ENCODE results near the gene UGT1A10. TPM values are rescaled to one million over a fixed set of nuclear protein-coding genes. Genes with fewer than 3 reads are reported as not detected.

Gene UGT1A10
- total and polyA plus RNA-seq, 2 donors (not counting 3 experiments of a cell fraction or from before 2014, with no cell fraction given): not detected

DNA sequence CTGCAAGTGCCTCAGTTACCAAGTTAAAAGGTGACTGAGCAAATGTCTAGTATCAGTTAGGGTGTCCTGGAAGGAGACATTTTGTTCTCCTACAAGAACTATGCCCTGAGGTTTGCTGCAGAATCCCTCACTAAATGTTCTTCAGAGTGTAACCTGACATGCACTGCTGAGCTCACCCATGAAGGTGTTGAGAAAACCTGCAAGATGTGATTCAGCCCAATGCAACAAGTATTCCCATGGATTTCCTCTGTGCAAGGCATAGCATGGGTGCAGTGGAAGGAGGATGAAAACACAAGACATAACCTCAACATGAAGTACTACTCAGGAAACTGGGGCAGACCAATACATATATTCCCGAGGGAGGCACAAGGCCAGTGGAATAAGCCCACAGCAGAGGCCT is 34.2 kb upstream of the UGT1A10 start:
- Histone ChIP-seq H3K27me3 (ENCODE audit: control insufficient read depth in 2 of 2, insufficient read depth in 2 of 2, low read length in 2 of 2) (peaks cover 3 to 4% of the 10 kb centered on the region in 2 experiments), H3K9me3 (replicated peaks; ENCODE audit: control insufficient read depth, insufficient read depth, low read length) (no peaks in the 10 kb centered on the region), H3K9ac (replicated peaks; ENCODE audit: extremely low read depth, insufficient read depth, low read length) (no peak overlapping the region), H3K27ac (ENCODE audit: insufficient read depth, low read depth, low read length) (no peak overlapping the region), H3K9me1 (replicated peaks; ENCODE audit: control insufficient read depth, extremely low read depth, insufficient read depth, low read length) (no peaks in the 10 kb centered on the region), H3K4me1 (ENCODE audit: control insufficient read depth, extremely low read depth, insufficient read depth, low read length) (no peaks in the 10 kb centered on the region), H3K4me2 (ENCODE audit: insufficient read depth, low read length) (no peak overlapping the region), H3K36me3 (ENCODE audit: control insufficient read depth in 2 of 2, extremely low read depth in 1 of 2, insufficient read depth in 2 of 2, low read length in 2 of 2) (no peaks in the 10 kb centered on the region), H2AFZ (ENCODE audit: low read depth, low read length) (no peak overlapping the region), H3K4me3 (replicated peaks in 1 of 3; ENCODE audit: insufficient read depth in 1 of 3, low read depth in 1 of 3, low read length in 3 of 3) (no peak overlapping the region), H3K79me2 (ENCODE audit: control insufficient read depth, insufficient read depth, low read length) (no peaks in the 10 kb centered on the region), H4K20me1 (replicated peaks; ENCODE audit: control insufficient read depth, extremely low read depth, insufficient read depth, low read length) (no peaks in the 10 kb centered on the region)
- dilution Hi-C loops (cut with MboI; ENCODE audit: extremely low pct_ligation_motif_present, low sequenced_read_pairs) (no loop called here), intact Hi-C loops (cut with micrococcal nuclease) (no loop called here)
- no peak for TF ChIP-seq JUN (IDR thresholded peaks at IDR 0.05; ENCODE audit: borderline replicate concordance, insufficient read depth, insufficient read length, low read depth)
- TF ChIP-seq CTCF (IDR thresholded peaks at IDR 0.05; ENCODE audit: extremely low read depth in 1 of 2, insufficient read depth in 1 of 2, low read depth in 1 of 2, low read length in 2 of 2): no peak
- no peak for TF ChIP-seq POLR2AphosphoS5 (IDR thresholded peaks at IDR 0.05; ENCODE audit: insufficient read depth, low read depth, low read length)
- TF ChIP-seq, protein P1, sequence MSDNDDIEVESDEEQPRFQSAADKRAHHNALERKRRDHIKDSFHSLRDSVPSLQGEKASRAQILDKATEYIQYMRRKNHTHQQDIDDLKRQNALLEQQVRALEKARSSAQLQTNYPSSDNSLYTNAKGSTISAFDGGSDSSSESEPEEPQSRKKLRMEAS (IDR thresholded peaks at IDR 0.05; ENCODE audit: insufficient read depth, insufficient read length): no peak
- TF ChIP-seq GATA2 (IDR thresholded peaks at IDR 0.05; ENCODE audit: insufficient read depth, insufficient read length, low read depth, low read length): no peak
- no peak for TF ChIP-seq FOS (IDR thresholded peaks at IDR 0.05; ENCODE audit: borderline replicate concordance, insufficient read depth, low read length)
- TF ChIP-seq EZH2 (IDR thresholded peaks at IDR 0.05; ENCODE audit: borderline replicate concordance, low read depth, low read length, severe bottlenecking): no peak
- TF ChIP-seq MYC (IDR thresholded peaks at IDR 0.05; ENCODE audit: low read depth, low read length): no peak
- TF ChIP-seq POLR2A (IDR thresholded peaks at IDR 0.05; ENCODE audit: low read depth, low read length): no peak
- DNase-seq (ENCODE audit: low read depth, low spot score): no peak
- ChIA-PET CTCF (interaction anchor here (1.9 kb wide), 1 partner anchor 154 kb away, joined by 5 read pairs; no protein-coding TSS in a partner anchor), POLR2A (no interaction called here)
- FAIRE-seq: no peak
- BruUV-seq (replicated peaks): no TSS peak
